HG03175 (cell line): Measurements from ENCODE around the gene SRSF10.
A peak's percentile ranks its signal among the peaks of the same experiment; 100 is the strongest.
"Not testable (repeated sequence)": the region's sequence is repeated elsewhere in the genome, so short reads cannot be mapped to it uniquely, and the experiment has no call there.

Experiments used
- ATAC-seq: cut with Tn5 transposase; IDR thresholded peaks from one replicate; pipeline ENCODE4 v1.9.1; 2021; ENCODE audit warnings: mild to moderate bottlenecking, moderate library complexity; ENCODE audit not compliant: unreplicated experiment

The SRSF10 gene

DNA sequence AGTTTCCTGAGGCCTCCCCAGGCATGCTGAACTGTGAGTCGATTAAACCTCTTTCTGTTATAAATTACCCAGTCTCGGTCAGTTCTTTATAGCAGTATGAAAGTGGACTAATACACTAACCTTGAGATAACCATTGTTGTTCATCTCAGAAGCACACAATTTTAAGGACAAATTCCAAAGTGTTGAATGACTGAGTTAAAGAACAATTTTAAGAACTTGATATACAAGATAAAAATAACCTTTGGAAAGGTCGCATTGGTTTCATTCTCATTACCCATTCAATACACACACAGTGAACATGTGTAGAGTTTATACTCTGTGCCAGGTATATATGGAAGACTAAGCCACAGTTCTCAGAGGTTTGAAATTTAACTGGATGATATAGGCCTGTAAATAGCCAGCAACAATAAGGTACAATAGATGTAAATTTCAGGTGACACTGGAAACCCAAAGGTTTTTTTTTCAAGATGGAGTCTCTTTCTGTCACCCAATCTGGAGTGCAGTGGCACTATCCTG, 19.1 kb upstream of the SRSF10 start:
- no peak for ATAC-seq

DNA sequence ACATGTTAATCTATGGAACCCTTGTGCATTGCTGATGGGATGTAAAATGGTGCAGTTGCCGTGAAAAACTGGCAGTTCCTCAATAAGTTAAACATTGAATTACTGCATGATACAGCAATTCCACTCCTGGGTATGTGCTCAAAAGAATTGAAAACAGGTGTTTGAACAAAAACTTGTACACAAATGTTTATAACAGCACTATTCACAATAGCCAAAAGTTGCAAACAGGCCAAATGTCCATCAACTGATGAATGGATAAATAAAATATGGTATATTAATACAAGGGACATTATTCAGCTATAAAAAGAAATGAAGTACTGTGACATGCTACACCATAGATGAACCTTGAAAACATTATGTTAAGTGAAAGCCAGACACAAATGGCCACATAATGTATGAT, 17.7 kb upstream of the SRSF10 start:
- no peak for ATAC-seq

DNA sequence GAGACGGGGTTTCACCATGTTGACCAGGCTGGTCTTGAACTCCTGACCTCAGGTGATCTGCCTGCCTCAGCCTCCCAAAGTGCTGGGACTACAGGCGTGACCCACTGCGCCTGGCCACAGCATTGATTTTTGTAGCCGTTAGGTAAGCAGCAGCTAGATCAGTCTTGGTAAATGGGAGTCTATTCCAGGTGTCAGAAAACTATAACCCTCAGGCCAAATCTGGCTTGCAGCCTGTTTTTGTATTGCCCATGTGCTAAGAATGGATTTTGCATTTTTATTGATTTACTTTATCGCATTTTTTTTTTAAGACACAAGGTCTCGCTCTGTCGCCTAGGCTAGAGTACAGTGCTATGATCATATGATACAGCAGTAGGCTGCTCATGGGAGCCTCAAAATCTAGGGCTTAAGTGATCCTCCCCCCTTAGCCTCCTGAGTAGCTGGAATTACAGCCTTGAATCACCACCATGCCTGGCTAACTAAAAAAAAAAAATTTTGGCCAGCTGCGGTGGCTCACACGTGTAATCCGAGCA, 16.6 kb upstream of the SRSF10 start:
- no peak for ATAC-seq

DNA sequence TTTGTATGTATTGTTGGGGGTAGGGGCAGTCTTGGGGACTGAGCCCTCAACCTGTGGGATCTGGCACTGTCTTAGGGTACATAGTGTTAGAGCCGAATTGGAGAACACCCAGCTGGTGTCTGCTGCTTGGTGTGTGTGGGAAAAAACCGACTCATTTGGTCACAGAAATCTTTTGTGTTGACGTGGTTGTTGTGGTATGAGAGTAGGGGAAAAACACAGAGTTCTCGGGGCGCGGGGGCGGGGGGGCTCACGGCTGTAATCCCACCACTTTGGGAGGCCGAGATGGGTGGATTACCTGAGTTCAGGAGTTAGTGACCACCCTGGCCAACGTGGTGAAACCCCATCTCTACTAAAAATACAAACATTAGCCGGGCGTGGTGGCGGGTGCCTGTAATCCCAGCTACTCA, 15.3 kb upstream of the SRSF10 start:
- no peak for ATAC-seq

DNA sequence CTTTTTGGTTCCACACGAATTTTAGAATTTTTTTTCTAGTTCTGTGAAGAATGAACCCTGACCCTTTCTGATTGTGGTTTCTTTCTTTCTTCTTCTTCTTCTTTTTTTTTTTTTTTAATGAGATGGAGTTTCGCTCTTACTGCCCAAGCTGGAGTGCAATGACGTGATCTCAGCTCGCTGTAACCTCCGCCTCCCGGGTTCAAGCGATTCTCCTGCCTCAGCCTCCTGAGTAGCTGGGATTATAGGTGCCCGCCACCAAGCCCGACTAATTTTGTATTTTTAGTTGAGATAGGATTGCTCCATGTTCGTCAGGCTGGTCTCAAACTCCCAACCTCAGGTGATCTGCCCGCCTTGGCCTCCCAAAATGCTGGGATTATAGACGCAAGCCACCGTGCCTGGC, 11.9 kb upstream of the SRSF10 start:
- ATAC-seq: not testable (repeated sequence)

DNA sequence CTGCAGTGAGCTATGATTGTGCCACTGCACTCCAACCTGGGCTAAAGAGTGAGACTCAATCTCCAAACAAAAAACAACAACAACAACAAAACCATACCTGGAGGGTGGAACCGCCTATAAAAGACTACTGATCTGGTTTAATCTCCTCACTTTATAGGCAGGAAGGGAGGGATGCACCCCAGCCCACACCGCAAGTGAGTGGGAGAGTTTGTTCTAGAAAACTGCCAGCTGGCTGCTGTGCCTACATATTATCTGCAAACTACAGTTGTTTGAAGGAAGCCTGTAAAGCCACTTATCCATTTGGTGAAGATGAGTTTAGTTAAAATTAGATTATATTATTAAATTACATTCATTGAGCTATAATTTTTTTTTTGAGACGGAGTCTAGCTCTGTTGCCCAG, 9.1 kb upstream of the SRSF10 start:
- no peak for ATAC-seq

DNA sequence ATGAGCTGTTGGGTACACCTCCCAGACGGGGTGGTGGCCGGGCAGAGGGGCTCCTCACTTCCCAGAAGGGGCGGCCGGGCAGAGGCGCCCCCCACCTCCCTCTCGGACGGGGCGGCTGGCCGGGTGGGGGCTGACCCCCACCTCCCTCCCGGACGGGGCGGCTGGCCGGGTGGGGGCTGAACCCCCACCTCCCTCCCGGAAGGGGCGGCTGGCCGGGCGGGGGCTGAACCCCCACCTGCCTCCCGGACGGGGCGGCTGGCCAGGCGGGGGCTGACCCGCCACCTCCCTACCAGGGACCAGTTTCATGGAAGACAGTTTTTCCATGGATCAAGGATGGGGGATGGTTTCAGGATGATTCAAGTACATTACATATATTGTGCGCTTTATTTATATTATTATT, 6.9 kb upstream of the SRSF10 start:
- ATAC-seq: not testable (repeated sequence)

DNA sequence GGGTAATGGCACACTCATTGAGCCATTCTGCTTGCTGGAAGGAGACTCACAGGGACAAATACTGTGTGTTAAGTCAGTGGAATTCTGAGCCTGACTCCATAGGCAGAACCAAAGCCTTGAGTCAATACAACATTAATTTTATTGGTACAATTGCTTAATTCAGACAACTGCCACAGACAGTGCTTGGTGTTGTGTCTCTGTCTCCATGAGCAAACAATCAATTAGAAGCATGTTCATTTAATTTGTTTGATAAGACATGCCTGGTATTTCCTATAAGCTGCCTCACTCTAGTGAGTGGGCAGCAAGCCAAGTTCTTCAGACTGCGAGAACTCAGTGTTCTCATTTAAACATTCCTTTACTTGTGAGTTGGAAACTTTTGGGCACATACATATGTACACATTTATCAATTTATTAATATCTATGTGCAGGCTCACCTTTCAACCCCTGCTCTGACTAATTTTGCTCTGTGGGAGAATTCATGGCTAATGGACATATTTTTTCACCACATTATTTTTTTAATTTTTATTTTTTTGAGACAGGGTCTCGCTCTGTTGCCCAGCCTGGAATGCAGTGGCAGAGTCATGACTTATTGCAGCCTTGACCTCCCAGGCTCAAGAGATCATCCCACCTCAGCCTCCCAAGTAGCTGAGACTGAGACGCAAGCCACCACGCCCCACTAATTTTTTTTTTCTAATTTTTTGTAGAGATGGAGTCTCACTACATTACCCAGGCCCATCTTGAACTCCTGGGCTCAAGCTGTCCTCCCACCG, 4.5 kb upstream of the SRSF10 start:
- ATAC-seq: no peak

DNA sequence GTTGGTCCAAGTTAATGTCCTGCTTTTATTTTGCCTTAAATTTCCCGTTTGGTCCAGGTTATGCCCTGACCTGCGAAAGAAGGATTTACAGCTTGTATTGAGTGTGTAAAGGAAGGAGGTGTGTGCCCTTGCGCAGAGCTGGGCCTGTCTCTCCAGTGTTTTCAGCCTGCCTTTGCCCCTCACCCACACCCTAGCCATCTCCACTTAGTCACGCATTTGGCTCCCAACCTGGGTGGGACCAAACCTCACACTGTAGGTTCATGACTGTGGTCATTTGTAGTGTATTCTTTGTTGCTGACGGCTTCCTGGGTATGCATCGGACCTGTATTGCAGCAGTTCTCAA, 572 bp upstream of the SRSF10 start:
- peak; percentile 31 for ATAC-seq

DNA sequence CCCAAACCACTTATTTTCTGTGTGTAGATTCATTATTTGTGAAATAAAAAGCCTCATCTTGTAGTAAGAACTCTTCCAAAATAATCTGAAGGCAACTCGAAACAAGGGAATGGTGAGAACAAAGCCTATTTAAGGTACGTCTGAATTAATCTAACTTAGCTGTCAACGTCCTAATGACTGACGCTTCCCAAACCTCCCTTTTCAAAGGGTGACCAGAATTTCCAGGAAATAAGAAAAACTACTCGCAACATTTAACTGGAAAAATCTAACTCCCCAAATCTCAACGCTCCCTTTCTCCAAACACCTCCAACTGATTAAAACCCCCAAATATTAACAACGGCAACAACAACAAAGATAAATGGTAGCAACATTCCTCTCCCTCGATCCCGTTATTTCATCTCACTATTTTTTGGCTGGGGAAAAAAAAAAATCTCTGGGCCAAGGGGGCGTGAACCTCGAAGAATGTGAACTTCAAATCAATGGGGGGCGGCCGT, 693 bp downstream of the SRSF10 start:
- no peak for ATAC-seq

DNA sequence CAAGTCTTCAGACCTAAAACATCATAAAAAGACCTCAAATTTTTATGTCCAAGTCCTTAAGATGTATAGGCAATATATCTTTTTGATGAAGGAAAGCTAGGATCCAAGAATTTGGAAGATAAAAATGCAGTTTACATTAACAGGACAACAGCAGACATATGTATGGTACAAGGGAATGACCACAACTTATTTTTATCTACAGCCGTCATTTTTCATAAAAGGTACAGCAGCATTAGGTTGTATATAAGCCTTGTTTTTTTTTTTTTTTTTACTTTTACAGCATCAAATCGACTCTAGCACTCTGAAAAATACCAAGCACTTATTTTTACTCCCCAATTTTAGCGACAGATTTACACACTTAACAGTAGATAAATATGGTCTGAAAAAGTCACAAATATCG, 1.3 kb downstream of the SRSF10 start:
- no peak for ATAC-seq

DNA sequence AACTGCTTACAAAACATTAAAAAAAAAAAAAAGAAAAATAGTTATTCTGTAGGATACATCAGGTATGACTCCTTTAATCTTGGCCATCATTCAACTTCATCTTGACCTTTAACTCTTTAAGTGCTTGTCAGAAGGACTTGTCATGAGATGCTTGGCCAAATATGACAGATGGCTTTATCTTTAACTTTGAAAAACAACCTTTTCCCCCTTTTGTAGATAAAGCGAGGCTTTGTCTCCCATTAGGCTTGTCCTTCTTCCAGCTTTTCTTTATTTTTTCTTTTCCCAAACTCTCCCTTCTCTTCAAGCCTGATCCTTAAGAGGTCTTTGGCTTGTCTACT, 2.3 kb downstream of the SRSF10 start:
- no peak for ATAC-seq

DNA sequence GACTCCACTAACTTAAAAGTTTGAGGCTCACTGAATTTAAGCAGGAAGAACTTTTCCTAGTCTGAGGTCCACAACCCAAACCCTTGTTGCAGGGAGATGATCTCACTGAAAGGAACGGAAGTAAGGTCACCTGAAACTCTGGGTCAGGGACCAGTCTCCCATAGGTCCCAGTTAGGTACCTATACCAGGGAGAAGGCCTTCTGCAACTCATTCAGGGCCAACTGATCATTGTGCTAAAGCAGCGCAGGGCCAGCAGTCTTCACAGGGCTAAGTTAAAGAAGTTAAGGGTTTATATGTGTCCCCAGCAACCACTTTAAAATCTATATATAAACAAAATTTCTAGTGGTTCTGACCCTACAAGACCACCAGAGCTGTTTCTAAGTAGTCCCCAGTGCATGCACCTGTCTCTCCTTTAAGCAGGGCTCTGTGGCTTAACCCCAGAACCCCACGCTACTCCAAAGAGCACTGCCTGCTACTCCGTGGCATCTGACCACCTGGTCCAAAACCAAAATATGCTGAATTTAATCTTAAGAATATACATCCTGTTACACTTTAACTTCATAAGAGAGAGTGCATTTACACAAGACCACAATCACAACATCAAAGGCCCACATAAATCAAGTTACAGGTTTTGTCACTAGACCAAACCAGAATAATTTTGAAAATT, 2.8 kb downstream of the SRSF10 start:
- no peak for ATAC-seq

DNA sequence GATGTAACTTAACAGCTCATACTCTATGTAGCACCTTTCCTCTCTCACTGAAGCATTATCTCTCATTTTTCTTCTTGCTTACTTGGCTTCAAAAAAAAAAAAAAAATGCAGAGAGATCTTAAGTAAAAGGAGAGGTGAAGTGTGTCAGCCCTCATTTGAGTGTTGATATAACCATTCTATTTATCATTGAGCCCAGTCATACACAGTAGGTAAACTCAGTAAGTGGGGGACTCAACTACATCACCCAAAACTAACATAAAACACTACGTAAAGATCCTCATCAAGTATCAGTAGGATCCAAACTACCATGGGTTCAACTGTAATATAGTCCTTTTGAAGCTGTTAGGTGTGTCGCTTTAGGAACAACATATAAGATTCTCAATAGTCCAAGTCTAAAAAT, 12.3 kb downstream of the SRSF10 start:
- ATAC-seq: no peak

DNA sequence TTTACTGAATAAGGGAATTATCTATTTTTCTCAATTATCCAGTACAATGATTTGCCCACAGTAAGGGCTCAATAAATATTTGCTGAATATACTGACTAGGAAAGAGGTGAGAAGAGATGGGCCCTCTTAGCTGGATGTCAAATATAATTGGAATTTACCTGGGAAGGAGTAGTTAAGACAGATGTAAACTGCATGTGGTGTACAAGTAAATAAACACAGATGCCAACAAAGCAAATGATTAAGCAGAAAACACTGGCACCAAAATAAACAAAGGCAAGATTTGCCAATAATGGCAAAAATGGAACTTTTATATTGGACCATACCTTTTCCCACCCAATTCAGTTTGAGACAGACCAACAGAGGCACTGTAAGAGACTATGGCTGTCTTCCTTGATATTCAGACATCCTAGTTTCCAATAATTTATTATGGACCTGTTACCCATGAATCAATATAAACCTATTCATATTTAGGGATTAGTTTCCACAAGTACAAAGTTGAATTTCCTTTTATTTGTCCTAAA, 13.1 kb downstream of the SRSF10 start:
- ATAC-seq: no peak

DNA sequence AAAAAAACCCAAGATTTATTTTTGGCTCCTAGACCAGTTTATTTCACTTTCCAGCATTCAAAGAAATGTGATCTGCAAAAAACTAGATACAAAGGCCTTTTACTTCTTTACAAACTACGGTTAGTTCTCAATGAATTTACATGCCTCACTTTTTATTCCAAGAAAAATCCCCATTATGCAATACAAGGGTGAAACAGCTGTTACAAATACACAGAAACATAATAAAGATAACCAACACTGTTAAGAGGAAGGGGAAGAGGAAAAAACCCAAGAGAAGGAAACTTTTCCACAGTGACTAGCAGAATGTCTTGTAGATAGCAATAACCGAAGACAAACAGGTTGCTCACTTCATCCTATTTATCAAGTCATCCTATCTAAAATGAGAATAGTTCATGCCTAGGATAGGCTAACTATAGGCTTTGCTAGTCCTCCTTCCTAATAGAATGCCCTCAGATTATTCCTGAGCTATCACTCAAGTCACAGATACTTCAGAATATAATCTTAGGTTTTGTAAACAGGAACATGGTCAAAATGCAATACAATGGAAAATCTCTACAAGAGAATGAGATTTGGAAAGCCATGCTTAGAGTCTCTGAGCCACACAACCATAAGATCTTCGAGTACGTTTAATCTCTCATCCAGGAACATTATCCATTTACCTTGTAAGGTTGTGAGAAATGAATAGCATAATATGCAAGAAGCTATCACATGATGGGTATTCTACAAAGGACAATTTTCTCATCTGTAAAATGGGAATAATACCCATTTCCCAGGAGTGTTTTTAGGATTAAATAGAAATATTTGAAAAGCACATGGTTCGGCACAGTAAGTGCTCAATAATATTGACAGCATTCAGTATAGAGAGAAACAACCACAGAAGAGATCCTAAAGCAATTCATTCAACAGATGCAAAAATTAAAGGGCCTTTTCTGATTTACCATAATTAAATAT, 15.1 kb downstream of the SRSF10 start:
- ATAC-seq: no peak

DNA sequence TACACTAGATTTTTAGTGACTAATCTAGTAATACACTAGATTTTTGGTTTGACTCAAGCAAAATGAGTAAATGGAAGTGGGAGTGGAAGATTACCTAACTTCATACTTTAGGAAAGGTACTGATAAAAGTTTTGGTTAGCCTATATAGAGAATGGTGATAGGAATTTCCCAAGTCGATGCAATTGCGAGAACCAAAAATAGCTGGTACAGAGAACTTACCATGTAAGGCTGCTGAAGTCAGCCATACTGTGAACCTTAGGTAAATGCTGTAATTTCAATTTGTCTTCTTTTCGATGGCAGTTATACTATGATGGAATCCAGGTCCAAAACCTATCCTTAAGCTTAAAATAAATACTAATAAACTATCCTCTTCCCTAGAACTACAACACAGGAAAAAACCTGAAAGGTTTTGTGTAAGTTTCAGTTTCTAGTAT, 15.9 kb downstream of the SRSF10 start:
- no peak for ATAC-seq

DNA sequence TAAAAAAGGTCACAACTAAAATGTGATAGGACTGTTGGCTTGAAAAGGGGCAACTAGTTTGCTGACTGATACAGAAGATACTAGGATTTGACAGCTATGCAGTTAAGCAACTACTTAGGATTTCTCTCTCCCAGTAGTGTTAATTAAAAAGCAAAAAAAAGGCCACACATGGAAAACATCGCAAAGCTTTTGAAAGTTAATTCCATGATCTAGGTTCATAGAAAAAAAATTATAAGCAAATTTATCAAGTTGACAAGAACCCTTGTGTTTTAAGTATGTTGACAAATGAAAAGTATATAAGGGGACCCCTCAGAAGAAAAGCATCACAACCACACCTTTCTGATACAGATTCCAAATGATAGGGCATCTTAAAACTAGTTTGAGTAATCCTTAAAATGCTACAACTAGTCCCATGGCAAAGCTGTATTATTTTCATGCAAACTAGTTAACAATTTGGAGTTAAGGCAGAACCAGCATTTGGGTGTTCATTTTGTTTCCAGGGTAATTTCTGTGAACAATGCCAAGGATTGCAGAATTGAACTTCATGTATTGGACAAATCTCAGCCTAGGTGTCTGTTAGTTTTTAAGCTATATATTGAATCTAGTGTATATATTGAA, 16.4 kb downstream of the SRSF10 start:
- ATAC-seq: no peak

DNA sequence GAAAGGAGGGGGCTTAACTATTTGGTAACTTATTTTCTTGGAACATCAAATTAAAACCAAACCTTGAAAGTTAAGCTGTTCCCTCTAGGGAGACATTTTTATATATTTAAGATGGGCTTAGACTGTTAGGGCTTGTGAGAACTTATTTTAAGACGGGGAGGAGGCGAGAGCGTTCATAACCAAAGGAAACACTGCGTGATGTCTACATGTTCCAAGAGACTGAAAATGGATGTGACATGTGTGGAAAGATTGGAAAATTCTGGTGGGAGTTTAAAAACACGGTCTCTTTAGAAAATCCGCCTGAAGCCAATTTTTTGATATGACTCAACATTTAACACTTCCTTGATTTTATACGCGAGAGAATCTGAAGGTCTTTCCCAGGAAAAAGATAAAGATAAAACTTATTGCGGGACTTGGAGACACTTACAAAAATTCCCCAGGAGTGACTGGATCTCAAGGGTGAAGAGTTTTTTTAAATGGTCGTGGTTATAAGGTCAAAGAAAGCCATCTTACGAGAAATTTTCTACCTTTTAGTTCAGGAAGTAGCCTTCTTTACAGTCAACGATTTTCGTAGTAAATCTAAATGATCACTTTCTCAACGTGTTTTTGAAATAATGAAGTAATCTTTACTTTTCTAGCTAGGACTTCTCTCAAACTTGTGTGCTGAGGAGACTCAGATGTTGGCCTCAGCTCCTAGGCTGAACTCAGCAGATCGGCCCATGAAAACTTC, 19.7 kb downstream of the SRSF10 start:
- ATAC-seq: no peak
